Epithelial cell of umbilical artery (primary cell): ENCODE results near the gene TMEM95. TPM values are rescaled to one million over a fixed set of nuclear protein-coding genes. Genes with fewer than 3 reads are reported as not detected.

Experiments used
- total RNA-seq: library from RNA; depleted of rRNA; stranded (reverse); fragments of >200 nt; gene quantifications from 2 replicates; pipeline ENCODE4 v1.2.3, GENCODE V29; 2014

The TMEM95 gene
- total RNA-seq = not detected in 2 replicates

GRCh38 chr17:7355053-7355452, at the start of gene TMEM95:
Gene TMEM95, plus strand, starts transcription at chr17:7355156. Its CDS starts 49 bp downstream, at chr17:7355205.

GRCh38 chr17:7306911-7307685, 47.9 kb upstream of the TMEM95 start, which contains the start of gene EIF5A:
Gene EIF5A, plus strand, starts transcription at chr17:7307628. Its CDS starts 2,008 bp downstream, at chr17:7309636.

GRCh38 chr17:7314719-7315569, 40.0 kb upstream of the TMEM95 start, which contains the start of gene GPS2:
Gene GPS2, minus strand, starts transcription at chr17:7315360. Its CDS starts 308 bp downstream, at chr17:7315052.

GRCh38 chr17:7328840-7329373, 26.0 kb upstream of the TMEM95 start, which contains the start of gene NEURL4:
Gene NEURL4, minus strand, starts transcription at chr17:7329335. Its CDS starts 23 bp downstream, at chr17:7329312.

GRCh38 chr17:7336240-7337175, 18.4 kb upstream of the TMEM95 start, which contains the start of gene ACAP1:
Gene ACAP1, plus strand, starts transcription at chr17:7336529. Its CDS starts 206 bp downstream, at chr17:7336735.

GRCh38 chr17:7351665-7352502, 3.1 kb upstream of the TMEM95 start, which contains the start of gene KCTD11:
Gene KCTD11, plus strand, starts transcription at chr17:7352162.

GRCh38 chr17:7380855-7381683, 26.1 kb downstream of the TMEM95 start, which contains the start of gene TNK1:
Gene TNK1, plus strand, starts transcription at chr17:7381089. Its CDS starts 1,838 bp downstream, at chr17:7382927.

GRCh38 chr17:7394452-7395191, 39.7 kb downstream of the TMEM95 start, which contains the start of gene PLSCR3:
Gene PLSCR3, minus strand, starts transcription at chr17:7394525. Its CDS starts 415 bp downstream, at chr17:7394110.

GRCh38 chr17:7403977-7404736, 49.2 kb downstream of the TMEM95 start, which contains the start of gene TMEM256:
Gene TMEM256, minus strand, starts transcription at chr17:7404097. Its CDS starts 13 bp downstream, at chr17:7404084.

Other genes starting within 250 kb of the TMEM95 start
- not detected in 2 replicates for gene ASGR2, start 240.3 kb upstream of the TMEM95 start, total RNA-seq
- 5.5 and 9.1 TPM in 2 replicates for gene ASGR1, start 175.8 kb upstream of the TMEM95 start, total RNA-seq
- gene DLG4, start 135.3 kb upstream of the TMEM95 start, total RNA-seq = 7.8 and 10.4 TPM in 2 replicates
- gene ACADVL, start 135.2 kb upstream of the TMEM95 start, total RNA-seq = 164 and 179 TPM in 2 replicates
- 36.1 and 40.6 TPM in 2 replicates for gene DVL2, start 120.6 kb upstream of the TMEM95 start, total RNA-seq
- 39.7 and 43.9 TPM in 2 replicates for gene PHF23, start 115.7 kb upstream of the TMEM95 start, total RNA-seq
- gene GABARAP, start 112.7 kb upstream of the TMEM95 start, total RNA-seq = 52.1 and 157 TPM in 2 replicates
- 14.1 and 19.5 TPM in 2 replicates for gene CTDNEP1, start 103.4 kb upstream of the TMEM95 start, total RNA-seq
- gene ELP5, start 102.9 kb upstream of the TMEM95 start, total RNA-seq = 48.8 and 52.3 TPM in 2 replicates
- gene CLDN7, start 92.7 kb upstream of the TMEM95 start, total RNA-seq = 12.9 and 15.6 TPM in 2 replicates
- gene SLC2A4, start 73.4 kb upstream of the TMEM95 start, total RNA-seq = under 0.01 and 0.30 TPM in 2 replicates
- gene YBX2, start 60.5 kb upstream of the TMEM95 start, total RNA-seq = 0.15 TPM in 1 of 2 replicates, not detected in the other
- gene EIF5A, start 47.5 kb upstream of the TMEM95 start, total RNA-seq = 761 and 967 TPM in 2 replicates
- gene GPS2, start 39.8 kb upstream of the TMEM95 start, total RNA-seq = 34.8 and 60.0 TPM in 2 replicates
- 12.0 and 17.9 TPM in 2 replicates for gene NEURL4, start 25.8 kb upstream of the TMEM95 start, total RNA-seq
- gene ACAP1, start 18.6 kb upstream of the TMEM95 start, total RNA-seq = not detected in 2 replicates
- gene KCTD11, start 3.0 kb upstream of the TMEM95 start, total RNA-seq = 1.9 and 2.9 TPM in 2 replicates
- 0.91 TPM in 1 of 2 replicates, not detected in the other for gene TNK1, start 25.9 kb downstream of the TMEM95 start, total RNA-seq
- gene PLSCR3, start 39.4 kb downstream of the TMEM95 start, total RNA-seq = 8.4 and 15.3 TPM in 2 replicates
- gene TMEM256, start 48.9 kb downstream of the TMEM95 start, total RNA-seq = 71.3 and 188 TPM in 2 replicates
- 2.1 and 2.6 TPM in 2 replicates for gene NLGN2, start 52.7 kb downstream of the TMEM95 start, total RNA-seq
- gene SPEM1, start 65.2 kb downstream of the TMEM95 start, total RNA-seq = not detected in 2 replicates
- gene SPEM2, start 70.5 kb downstream of the TMEM95 start, total RNA-seq = not detected in 2 replicates
- not detected in 2 replicates for gene SPEM3, start 73.7 kb downstream of the TMEM95 start, total RNA-seq
- gene TMEM102, start 80.3 kb downstream of the TMEM95 start, total RNA-seq = 5.6 and 7.5 TPM in 2 replicates
- 0.15 and 0.32 TPM in 2 replicates for gene FGF11, start 84.4 kb downstream of the TMEM95 start, total RNA-seq
- gene CHRNB1, start 89.9 kb downstream of the TMEM95 start, total RNA-seq = 4.5 and 6.5 TPM in 2 replicates
- gene ZBTB4, start 124.5 kb downstream of the TMEM95 start, total RNA-seq = 6.7 and 7.1 TPM in 2 replicates
- gene SLC35G6, start 126.3 kb downstream of the TMEM95 start, total RNA-seq = not detected in 2 replicates
- gene POLR2A, start 129.2 kb downstream of the TMEM95 start, total RNA-seq = 54.1 and 66.9 TPM in 2 replicates
- 3.6 and 6.5 TPM in 2 replicates for gene TNFSF12, start 193.9 kb downstream of the TMEM95 start, total RNA-seq
- gene TNFSF13, start 203.6 kb downstream of the TMEM95 start, total RNA-seq = 0.46 and 1.6 TPM in 2 replicates
- gene SENP3, start 206.8 kb downstream of the TMEM95 start, total RNA-seq = 92.9 and 115 TPM in 2 replicates
- 1.1 and 1.3 TPM in 2 replicates for gene CD68, start 224.5 kb downstream of the TMEM95 start, total RNA-seq
- 117 and 125 TPM in 2 replicates for gene MPDU1, start 228.7 kb downstream of the TMEM95 start, total RNA-seq
- gene SOX15, start 234.9 kb downstream of the TMEM95 start, total RNA-seq = not detected in 2 replicates